ENCODE measurements around the gene NECTIN1. TPM values are rescaled to one million over a fixed set of nuclear protein-coding genes. Genes with fewer than 3 reads are reported as not detected.

NECTIN1 gene
- total RNA-seq, 1 donor from 2014 or later: 19.5 TPM

DNA sequence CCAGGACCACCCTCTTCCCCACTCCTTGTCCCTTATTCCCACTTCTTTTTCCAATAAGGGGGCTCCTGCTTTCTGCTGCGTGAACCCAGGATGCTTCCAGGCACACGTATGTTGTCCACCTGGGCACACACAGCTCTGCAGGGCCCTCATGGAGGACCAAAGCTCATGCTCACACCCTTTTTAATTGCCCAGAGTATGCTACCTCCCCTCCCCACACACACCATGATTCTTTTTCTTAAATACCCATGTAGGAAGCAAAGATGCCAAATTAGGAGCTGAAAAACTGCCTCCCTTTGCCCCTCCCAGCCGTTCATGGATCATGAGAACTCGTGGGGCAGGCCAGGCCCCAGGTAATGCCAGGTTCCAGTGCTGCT is 5.1 kb downstream of the NECTIN1 start:
- peaks cover 99% of the 10 kb centered on the region for H3K79me2 ChIP-seq (ENCODE audit: low read depth)
- H3K4me1 Mint-ChIP-seq: peaks cover 78% of the 10 kb centered on the region
- no peaks in the 10 kb centered on the region for H3K9me3 ChIP-seq (ENCODE audit: low read depth)
- H4K20me1 ChIP-seq (ENCODE audit: low read depth): peaks cover 88% of the 10 kb centered on the region
- DNase-seq (ENCODE audit: low spot score): no peak
- H3K27me3 Mint-ChIP-seq (ENCODE audit: insufficient read depth, low read depth): no peaks in the 10 kb centered on the region
- H3K4me1 ChIP-seq: peaks cover 63% of the 10 kb centered on the region
- TF ChIP-seq, protein P1, sequence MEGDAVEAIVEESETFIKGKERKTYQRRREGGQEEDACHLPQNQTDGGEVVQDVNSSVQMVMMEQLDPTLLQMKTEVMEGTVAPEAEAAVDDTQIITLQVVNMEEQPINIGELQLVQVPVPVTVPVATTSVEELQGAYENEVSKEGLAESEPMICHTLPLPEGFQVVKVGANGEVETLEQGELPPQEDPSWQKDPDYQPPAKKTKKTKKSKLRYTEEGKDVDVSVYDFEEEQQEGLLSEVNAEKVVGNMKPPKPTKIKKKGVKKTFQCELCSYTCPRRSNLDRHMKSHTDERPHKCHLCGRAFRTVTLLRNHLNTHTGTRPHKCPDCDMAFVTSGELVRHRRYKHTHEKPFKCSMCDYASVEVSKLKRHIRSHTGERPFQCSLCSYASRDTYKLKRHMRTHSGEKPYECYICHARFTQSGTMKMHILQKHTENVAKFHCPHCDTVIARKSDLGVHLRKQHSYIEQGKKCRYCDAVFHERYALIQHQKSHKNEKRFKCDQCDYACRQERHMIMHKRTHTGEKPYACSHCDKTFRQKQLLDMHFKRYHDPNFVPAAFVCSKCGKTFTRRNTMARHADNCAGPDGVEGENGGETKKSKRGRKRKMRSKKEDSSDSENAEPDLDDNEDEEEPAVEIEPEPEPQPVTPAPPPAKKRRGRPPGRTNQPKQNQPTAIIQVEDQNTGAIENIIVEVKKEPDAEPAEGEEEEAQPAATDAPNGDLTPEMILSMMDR (IDR thresholded peaks at IDR 0.05): no peak
- TF ChIP-seq EZH2phosphoT487 (IDR thresholded peaks at IDR 0.05) (no peak), EZH2 (IDR thresholded peaks at IDR 0.05) (no peak)
- H2AFZ ChIP-seq (replicated peaks): no peak overlapping the region
- H3F3A ChIP-seq (ENCODE audit: low read depth): peaks cover 17% of the 10 kb centered on the region
- H3K36me3 Mint-ChIP-seq: peaks cover 3% of the 10 kb centered on the region
- H3K27me3 ChIP-seq: no peaks in the 10 kb centered on the region
- H3K9me3 Mint-ChIP-seq: no peaks in the 10 kb centered on the region
- H3K27ac Mint-ChIP-seq: no peak overlapping the region
- H3K4me2 ChIP-seq: peak overlapping the region; percentile 97
- H3K4me3 Mint-ChIP-seq: no peak overlapping the region
- H3K9ac ChIP-seq: no peak overlapping the region
- no peak overlapping the region for H3K27ac ChIP-seq
- no peak overlapping the region for H3K4me3 ChIP-seq
- no peaks in the 10 kb centered on the region for H3K36me3 ChIP-seq

DNA sequence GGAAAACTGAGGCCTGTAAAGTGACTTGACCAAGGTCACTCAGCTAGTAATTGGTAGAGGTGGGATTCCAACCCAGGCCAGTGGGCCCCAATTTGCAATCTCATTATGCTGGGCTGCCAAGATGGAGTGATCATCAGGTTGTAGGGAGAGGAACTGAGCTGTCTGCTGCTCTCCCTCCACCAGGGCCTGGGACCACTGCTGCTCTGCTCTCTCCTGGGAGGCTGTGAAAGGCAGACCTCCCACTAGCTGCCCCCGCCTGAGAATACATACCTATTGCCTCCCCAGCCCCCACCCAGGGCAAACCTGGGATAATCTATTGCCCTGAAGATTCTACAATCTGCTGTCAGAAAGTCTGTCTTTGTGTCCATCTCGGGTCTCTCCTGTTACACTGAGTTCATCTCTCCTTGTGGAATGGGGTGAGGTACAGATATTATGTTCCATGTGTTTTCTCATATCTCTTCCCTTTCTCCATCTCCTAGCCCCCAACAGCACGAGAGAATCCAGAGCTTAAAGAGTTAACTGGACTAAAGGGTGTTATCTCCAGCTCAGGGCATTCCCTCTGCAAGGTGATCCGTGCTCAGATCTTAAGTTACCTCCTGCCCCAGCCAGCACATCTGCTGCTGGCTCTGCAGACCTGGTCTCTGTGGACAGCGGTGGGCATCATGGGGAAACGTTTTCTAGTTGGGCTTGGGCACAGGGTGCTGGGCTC is 5.6 kb downstream of the NECTIN1 start:
- H3K79me2 ChIP-seq (ENCODE audit: low read depth): peaks cover 100% of the 10 kb centered on the region
- Mint-ChIP-seq H3K4me3 (peak overlapping the region; percentile 42), H3K4me1 (peaks cover 82% of the 10 kb centered on the region), H3K36me3 (peaks cover 3% of the 10 kb centered on the region), H3K27ac (no peak overlapping the region), H3K27me3 (ENCODE audit: insufficient read depth, low read depth) (no peaks in the 10 kb centered on the region), H3K9me3 (no peaks in the 10 kb centered on the region)
- no peak overlapping the region for H3K4me3 ChIP-seq
- H3K36me3 ChIP-seq: no peaks in the 10 kb centered on the region
- peaks cover 93% of the 10 kb centered on the region for H4K20me1 ChIP-seq (ENCODE audit: low read depth)
- peak; percentile 36 for DNase-seq (ENCODE audit: low spot score)
- H3K4me1 ChIP-seq: peaks cover 69% of the 10 kb centered on the region
- H3K4me2 ChIP-seq: peak overlapping the region; percentile 97
- H3K27me3 ChIP-seq: no peaks in the 10 kb centered on the region
- no peaks in the 10 kb centered on the region for H3K9me3 ChIP-seq (ENCODE audit: low read depth)
- no peak overlapping the region for H2AFZ ChIP-seq (replicated peaks)
- peaks cover 23% of the 10 kb centered on the region for H3F3A ChIP-seq (ENCODE audit: low read depth)
- TF ChIP-seq, protein P1 (IDR thresholded peaks at IDR 0.05): no peak
- TF ChIP-seq EZH2 (IDR thresholded peaks at IDR 0.05) (no peak), EZH2phosphoT487 (IDR thresholded peaks at IDR 0.05) (no peak)
- no peak overlapping the region for H3K27ac ChIP-seq
- no peak overlapping the region for H3K9ac ChIP-seq

DNA sequence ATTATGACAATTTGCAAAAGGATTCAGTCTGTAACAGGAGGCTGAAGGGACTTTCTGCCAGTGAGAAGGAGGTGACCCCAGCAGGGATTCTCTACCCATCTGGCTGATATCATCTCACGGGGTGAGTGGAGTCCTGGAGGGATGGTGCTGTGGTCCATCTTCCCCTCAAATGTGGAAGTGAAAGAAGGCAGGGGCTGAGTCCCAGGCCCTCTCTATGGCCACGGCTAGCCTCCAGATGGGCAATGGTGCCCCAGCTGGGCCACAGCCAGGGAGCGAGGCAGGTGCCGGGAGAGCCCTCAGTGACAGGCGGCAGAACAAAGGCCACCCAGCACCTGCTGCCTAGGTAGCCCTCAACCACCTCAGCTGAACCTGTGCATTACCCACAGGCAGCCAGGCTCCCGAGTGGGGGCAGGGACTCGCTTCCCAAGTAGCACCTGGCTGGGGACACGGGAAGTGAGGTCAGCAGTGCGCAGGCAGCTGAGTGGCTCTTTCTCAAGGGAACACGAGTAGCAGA is 6.7 kb downstream of the NECTIN1 start:
- Histone ChIP-seq H3F3A (ENCODE audit: low read depth) (peaks cover 33% of the 10 kb centered on the region), H3K4me1 (peaks cover 78% of the 10 kb centered on the region), H3K4me3 (no peak overlapping the region), H4K20me1 (ENCODE audit: low read depth) (peaks cover 100% of the 10 kb centered on the region), H3K4me2 (no peak overlapping the region), H3K9me3 (ENCODE audit: low read depth) (no peaks in the 10 kb centered on the region), H3K9ac (no peak overlapping the region), H3K79me2 (ENCODE audit: low read depth) (peaks cover 99% of the 10 kb centered on the region), H3K27me3 (no peaks in the 10 kb centered on the region), H3K27ac (no peak overlapping the region), H2AFZ (replicated peaks) (no peak overlapping the region), H3K36me3 (no peaks in the 10 kb centered on the region)
- Mint-ChIP-seq H3K27ac (peak overlapping the region; percentile 51), H3K9me3 (no peaks in the 10 kb centered on the region), H3K36me3 (peaks cover 3% of the 10 kb centered on the region), H3K27me3 (ENCODE audit: insufficient read depth, low read depth) (no peaks in the 10 kb centered on the region), H3K4me1 (peaks cover 92% of the 10 kb centered on the region), H3K4me3 (no peak overlapping the region)
- DNase-seq (ENCODE audit: low spot score): no peak
- TF ChIP-seq, protein P1 (IDR thresholded peaks at IDR 0.05): no peak
- TF ChIP-seq EZH2 (IDR thresholded peaks at IDR 0.05) (no peak), EZH2phosphoT487 (IDR thresholded peaks at IDR 0.05) (no peak)

Measured in neural progenitor cell (in vitro differentiated cells).